Endodermal cell (in vitro differentiated cells): Measurements from ENCODE around the gene USO1. TPM values are rescaled to one million over a fixed set of nuclear protein-coding genes. Genes with fewer than 3 reads are reported as not detected.
A peak's percentile ranks its signal among the peaks of the same experiment; 100 is the strongest.
"Not testable (repeated sequence)": the region's sequence is repeated elsewhere in the genome, so short reads cannot be mapped to it uniquely, and the experiment has no call there.

ENCODE experiments used
- DNase-seq: peaks from one replicate; pipeline ENCODE4 v3.0.0-alpha.2; 2017
- H3K27ac ChIP-seq: 2 replicates; pipeline ENCODE4 v1.5.1; 2013; ENCODE audit warnings: mild to moderate bottlenecking, low read depth, low read length, moderate library complexity
- H3K27me3 ChIP-seq: 2 replicates; pipeline ENCODE4 v1.6.1; 2013; ENCODE audit warnings: mild to moderate bottlenecking, low read length, moderate library complexity; ENCODE audit not compliant: insufficient read depth, control insufficient read depth, poor library complexity, severe bottlenecking
- H3K36me3 ChIP-seq: 2 replicates; pipeline ENCODE4 v1.7.0; 2013; ENCODE audit warnings: mild to moderate bottlenecking, low read length, moderate library complexity; ENCODE audit not compliant: control insufficient read depth, insufficient read depth
- H3K4me1 ChIP-seq: one replicate; pipeline ENCODE4 v1.7.0; 2013; ENCODE audit warnings: low read length; ENCODE audit not compliant: control insufficient read depth, insufficient read depth
- H3K4me3 ChIP-seq: 2 replicates; pipeline ENCODE4 v1.5.1; 2013; ENCODE audit warnings: mild to moderate bottlenecking, low read length, moderate library complexity
- H3K9ac ChIP-seq: 2 replicates; pipeline ENCODE4 v1.6.1; 2013; ENCODE audit warnings: mild to moderate bottlenecking, low read length, moderate library complexity; ENCODE audit not compliant: poor library complexity, severe bottlenecking; ENCODE audit errors: extremely low read depth
- H3K9me3 ChIP-seq: 2 replicates; pipeline ENCODE4 v1.6.1; 2013; ENCODE audit warnings: mild to moderate bottlenecking, low read length, moderate library complexity; ENCODE audit not compliant: control insufficient read depth
- H3K27ac Mint-ChIP-seq: 2 replicates; pipeline ENCODE4 v1.8.0; 2020; ENCODE audit warnings: mixed read lengths
- H3K27me3 Mint-ChIP-seq: 2 replicates; pipeline ENCODE4 v1.8.0; 2021; ENCODE audit warnings: mild to moderate bottlenecking, mixed read lengths; ENCODE audit not compliant: insufficient read depth
- H3K36me3 Mint-ChIP-seq: 2 replicates; pipeline ENCODE4 v1.8.0; 2020; ENCODE audit warnings: low read depth, mixed read lengths
- H3K4me1 Mint-ChIP-seq: 2 replicates; pipeline ENCODE4 v1.8.0; 2020; ENCODE audit warnings: mixed read lengths
- H3K4me3 Mint-ChIP-seq: 2 replicates; pipeline ENCODE4 v1.8.0; 2020; ENCODE audit warnings: mild to moderate bottlenecking, moderate library complexity, mixed read lengths
- H3K9me3 Mint-ChIP-seq: 2 replicates; pipeline ENCODE4 v1.8.0; 2020; ENCODE audit warnings: mild to moderate bottlenecking, mixed read lengths
- WGBS, 2 experiments: methylation state at CpG; one replicate each; pipeline versions ENCODE4 v1.1.5 to v1.1.7; 2013; ENCODE audit warnings: missing lambda C conversion rate in 2 of 2, mixed read lengths in 1 of 2; ENCODE audit not compliant: insufficient coverage in 1 of 2, insufficient read length in 1 of 2; 5-methylcytosine and 5-hydroxymethylcytosine counted together
- total RNA-seq, 2 donors: library from RNA; stranded (reverse); fragmentation: NEBNext Ultra II Directional in 1 of 2; extraction: Animal tissue kit (Norgen Biotek cat#: 25700) in 1 of 2; gene quantifications; 2 replicates in 1 of 2; 3 replicates in 1 of 2; pipeline ENCODE4 v1.2.1, GENCODE V29; 2021
- TF ChIP-seq, protein P1 (sequence below): fragments of 200-600 bp; sonication (generic); conservative IDR thresholded peaks from 2 replicates; pipeline ENCODE4 v1.5.0; 2021; ENCODE audit warnings: antibody characterized with exemption, mild to moderate bottlenecking

USO1 gene
- total RNA-seq, 2 donors from 2014 or later, result 74.5 to 75.1 TPM

DNA sequence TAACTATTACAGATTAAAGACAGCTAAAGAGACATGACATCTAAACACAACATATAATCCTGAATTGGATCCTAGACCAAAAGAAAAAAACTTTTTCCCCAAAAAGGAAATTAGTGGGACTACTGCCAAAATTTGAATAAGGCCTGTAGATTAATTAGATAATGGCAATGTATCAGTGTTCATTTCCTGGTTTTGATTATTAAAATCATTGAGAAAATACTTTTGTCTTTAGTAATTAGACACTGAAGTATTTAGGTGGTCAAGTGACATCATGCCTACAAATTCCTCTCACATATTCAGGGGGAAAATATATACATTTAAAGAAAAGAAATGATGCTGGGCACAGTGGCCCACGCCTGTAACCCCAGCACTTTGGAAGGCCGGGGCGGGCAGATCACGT is 10.4 kb upstream of the USO1 start:
- Mint-ChIP-seq H3K36me3 (peaks cover 17% of the 10 kb centered on the region), H3K9me3 (no peaks in the 10 kb centered on the region), H3K4me3 (no peak overlapping the region), H3K27me3 (no peaks in the 10 kb centered on the region), H3K4me1 (no peaks in the 10 kb centered on the region), H3K27ac (no peak overlapping the region)
- TF ChIP-seq, protein P1, sequence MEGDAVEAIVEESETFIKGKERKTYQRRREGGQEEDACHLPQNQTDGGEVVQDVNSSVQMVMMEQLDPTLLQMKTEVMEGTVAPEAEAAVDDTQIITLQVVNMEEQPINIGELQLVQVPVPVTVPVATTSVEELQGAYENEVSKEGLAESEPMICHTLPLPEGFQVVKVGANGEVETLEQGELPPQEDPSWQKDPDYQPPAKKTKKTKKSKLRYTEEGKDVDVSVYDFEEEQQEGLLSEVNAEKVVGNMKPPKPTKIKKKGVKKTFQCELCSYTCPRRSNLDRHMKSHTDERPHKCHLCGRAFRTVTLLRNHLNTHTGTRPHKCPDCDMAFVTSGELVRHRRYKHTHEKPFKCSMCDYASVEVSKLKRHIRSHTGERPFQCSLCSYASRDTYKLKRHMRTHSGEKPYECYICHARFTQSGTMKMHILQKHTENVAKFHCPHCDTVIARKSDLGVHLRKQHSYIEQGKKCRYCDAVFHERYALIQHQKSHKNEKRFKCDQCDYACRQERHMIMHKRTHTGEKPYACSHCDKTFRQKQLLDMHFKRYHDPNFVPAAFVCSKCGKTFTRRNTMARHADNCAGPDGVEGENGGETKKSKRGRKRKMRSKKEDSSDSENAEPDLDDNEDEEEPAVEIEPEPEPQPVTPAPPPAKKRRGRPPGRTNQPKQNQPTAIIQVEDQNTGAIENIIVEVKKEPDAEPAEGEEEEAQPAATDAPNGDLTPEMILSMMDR, result no peak
- Histone ChIP-seq H3K27me3 (no peaks in the 10 kb centered on the region), H3K4me1 (no peaks in the 10 kb centered on the region), H3K9me3 (no peaks in the 10 kb centered on the region), H3K36me3 (peaks cover 14% of the 10 kb centered on the region), H3K4me3 (no peak overlapping the region), H3K9ac (no peak overlapping the region), H3K27ac (no peak overlapping the region)
- DNase-seq, result no peak
- WGBS, 2 experiments, result 95 to 100% methylated on average over 1 to 4 of the region's 4 CpGs

DNA sequence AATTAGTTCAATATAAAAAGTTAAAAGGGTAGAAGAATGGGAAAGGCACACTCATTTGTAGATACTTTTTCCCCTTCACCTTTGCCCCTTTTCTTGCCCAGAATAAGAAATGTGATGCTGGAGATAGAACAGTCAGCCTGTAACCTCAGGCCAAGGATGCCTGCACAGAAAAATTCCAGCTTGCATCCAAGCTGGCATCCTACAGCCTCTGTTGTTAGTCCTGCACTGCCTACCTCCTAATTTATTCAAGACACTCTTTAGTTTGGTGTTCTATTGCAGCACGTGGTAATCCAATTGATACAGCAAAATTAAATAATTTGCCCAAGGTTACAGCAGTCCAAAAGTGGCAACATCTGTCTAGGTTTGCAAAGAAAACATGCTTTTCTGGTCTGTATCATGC is 9.7 kb upstream of the USO1 start:
- TF ChIP-seq, protein P1, result no peak
- H3K36me3 ChIP-seq, result peaks cover 14% of the 10 kb centered on the region
- peaks cover 22% of the 10 kb centered on the region for H3K36me3 Mint-ChIP-seq
- H3K27me3 Mint-ChIP-seq, result no peaks in the 10 kb centered on the region
- no peak overlapping the region for H3K4me3 ChIP-seq
- H3K27me3 ChIP-seq, result no peaks in the 10 kb centered on the region
- no peak overlapping the region for H3K9ac ChIP-seq
- no peaks in the 10 kb centered on the region for H3K9me3 Mint-ChIP-seq
- H3K4me3 Mint-ChIP-seq, result no peak overlapping the region
- H3K4me1 ChIP-seq, result no peaks in the 10 kb centered on the region
- DNase-seq, result peak; percentile 11
- H3K27ac Mint-ChIP-seq, result no peak overlapping the region
- H3K4me1 Mint-ChIP-seq, result no peaks in the 10 kb centered on the region
- no peaks in the 10 kb centered on the region for H3K9me3 ChIP-seq
- 92 to 100% methylated on average over 1 of the region's 1 CpG for WGBS, 2 experiments
- H3K27ac ChIP-seq, result no peak overlapping the region

DNA sequence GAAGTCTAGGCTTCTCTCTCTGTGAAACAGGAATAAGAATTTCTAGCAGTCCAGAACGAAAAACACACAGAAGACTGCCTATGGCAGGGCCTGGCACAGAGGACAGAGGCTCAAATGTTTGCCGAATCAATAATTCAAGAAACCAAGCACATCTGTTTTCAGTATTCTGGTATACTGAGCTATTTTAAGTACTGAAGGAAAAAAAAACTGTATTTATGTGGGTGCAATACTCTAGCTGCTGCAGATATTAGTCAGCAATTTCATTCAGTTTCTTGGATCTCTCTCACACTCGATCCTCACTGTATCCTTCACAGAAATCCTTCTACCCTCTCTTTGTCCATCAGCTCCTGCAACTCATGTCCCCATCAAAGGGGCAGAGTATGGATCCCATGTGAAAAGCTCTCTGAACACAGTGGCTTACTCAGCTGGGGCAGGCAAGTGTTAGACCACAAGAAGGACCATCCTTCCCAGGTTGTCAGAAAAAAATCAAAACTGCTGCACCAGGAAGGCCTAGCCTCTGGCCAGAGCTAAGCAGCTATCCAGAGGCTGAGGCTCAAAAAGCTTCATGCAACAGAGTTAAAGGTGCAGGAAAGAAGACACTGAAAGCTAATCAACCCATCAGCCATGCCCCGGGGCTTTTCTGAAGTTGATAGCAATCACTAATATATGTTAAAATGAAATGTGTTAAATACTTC is 9.1 kb upstream of the USO1 start:
- 93 to 100% methylated on average over 2 to 3 of the region's 4 CpGs for WGBS, 2 experiments

DNA sequence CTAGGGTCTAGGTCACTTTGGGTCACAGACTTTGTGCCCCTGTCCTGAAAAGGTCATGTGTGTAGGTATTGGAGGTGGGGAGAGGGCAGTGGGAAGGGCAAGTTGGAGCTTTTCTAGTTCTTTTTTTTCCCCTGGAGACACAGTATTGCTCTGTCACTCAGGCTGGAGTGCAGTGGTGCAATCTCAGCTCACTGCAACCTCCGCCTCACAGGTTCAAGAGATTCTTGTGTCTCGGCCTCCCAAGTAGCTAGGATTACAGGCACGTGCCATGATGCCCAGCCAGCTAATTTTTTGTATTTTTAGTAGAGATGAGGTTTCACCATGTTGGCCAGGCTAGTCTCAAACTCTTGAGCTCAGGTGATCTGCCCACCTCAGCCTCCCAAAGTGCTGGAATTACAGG is 8.3 kb upstream of the USO1 start:
- H3K27ac ChIP-seq, result not testable (repeated sequence)

More for the DNA sequence above, 9.1 kb upstream of the USO1 start:
- Histone ChIP-seq H3K27me3 (no peaks in the 10 kb centered on the region), H3K4me1 (no peaks in the 10 kb centered on the region), H3K4me3 (no peak overlapping the region), H3K9me3 (no peaks in the 10 kb centered on the region), H3K27ac (no peak overlapping the region), H3K36me3 (peaks cover 14% of the 10 kb centered on the region), H3K9ac (no peak overlapping the region)
- Mint-ChIP-seq H3K4me1 (no peaks in the 10 kb centered on the region), H3K27me3 (no peaks in the 10 kb centered on the region), H3K9me3 (no peaks in the 10 kb centered on the region), H3K4me3 (no peak overlapping the region), H3K27ac (no peak overlapping the region), H3K36me3 (peaks cover 23% of the 10 kb centered on the region)
- DNase-seq, result peak; percentile 36
- TF ChIP-seq, protein P1, result no peak

More for the DNA sequence above, 8.3 kb upstream of the USO1 start:
- H3K9me3 ChIP-seq, H3K4me1 ChIP-seq, H3K4me3 ChIP-seq, H3K27me3 Mint-ChIP-seq, H3K9me3 Mint-ChIP-seq, H3K27me3 ChIP-seq, H3K9ac ChIP-seq, H3K4me3 Mint-ChIP-seq, H3K4me1 Mint-ChIP-seq: not testable (repeated sequence)
- peak; percentile 22 for DNase-seq
- 87 to 95% methylated on average over 3 of the region's 3 CpGs for WGBS, 2 experiments
- H3K36me3 ChIP-seq, result peaks cover 14% of the 10 kb centered on the region
- Mint-ChIP-seq H3K36me3 (peaks cover 23% of the 10 kb centered on the region), H3K27ac (peak overlapping the region; percentile 61)
